HepG2 (cell line): ENCODE results near the gene SOAT1. TPM values are rescaled to one million over a fixed set of nuclear protein-coding genes. Genes with fewer than 3 reads are reported as not detected.

Experiments
- ADNP ChIP-seq: sonication (generic); formaldehyde crosslinking; IDR thresholded peaks from 2 replicates; pipeline ENCODE4 v1.4.0; 2020; ENCODE audit warnings: missing genetic modification reagents
- ATAD3A ChIP-seq: sonication (generic); formaldehyde crosslinking; IDR thresholded peaks from 2 replicates; pipeline ENCODE4 v1.4.0; 2020; ENCODE audit warnings: missing genetic modification reagents
- CEBPB ChIP-seq: IDR thresholded peaks from 2 replicates; pipeline ENCODE4 v1.6.1; 2011; ENCODE audit warnings: low read depth, low read length, improper control_type of control experiment, borderline replicate concordance
- ETV5 ChIP-seq: IDR thresholded peaks from 2 replicates; pipeline ENCODE4 v1.6.1; 2018; ENCODE audit warnings: missing biosample characterization, missing genetic modification reagents, inconsistent platforms, borderline replicate concordance
- HMG20B ChIP-seq: conservative IDR thresholded peaks from 2 replicates; pipeline ENCODE4 v1.6.1; 2016; ENCODE audit warnings: missing genetic modification reagents, missing compliant biosample characterization
- ISX ChIP-seq: sonication (generic); formaldehyde crosslinking; conservative IDR thresholded peaks from 2 replicates; pipeline ENCODE4 v1.5.0; 2020; ENCODE audit warnings: missing genetic modification reagents
- NFRKB ChIP-seq: fragments of 450-650 bp; IDR thresholded peaks from 2 replicates; pipeline ENCODE4 v1.6.1; 2017
- PHF8 ChIP-seq: sonication (generic); formaldehyde crosslinking; IDR thresholded peaks from 2 replicates; pipeline ENCODE4 v1.5.0; 2020; ENCODE audit warnings: missing genetic modification reagents
- PTBP1 ChIP-seq: fragments of 200-400 bp; formaldehyde crosslinking; IDR thresholded peaks from 2 replicates; pipeline ENCODE4 v1.6.1; 2018; ENCODE audit warnings: low read length, low read depth; ENCODE audit not compliant: poor library complexity, severe bottlenecking
- SIX4 ChIP-seq: sonication (generic); formaldehyde crosslinking; IDR thresholded peaks from 2 replicates; pipeline ENCODE4 v1.4.0; 2020; ENCODE audit warnings: missing genetic modification reagents
- SP2 ChIP-seq: sonication (generic); formaldehyde crosslinking; IDR thresholded peaks from 2 replicates; pipeline ENCODE4 v1.5.1; 2020; ENCODE audit warnings: mild to moderate bottlenecking, missing genetic modification reagents
- ZFAT ChIP-seq: sonication (generic); formaldehyde crosslinking; conservative IDR thresholded peaks from 2 replicates; pipeline ENCODE4 v1.8.1; 2023; ENCODE audit warnings: missing genetic modification reagents, inconsistent platforms
- ZNF180 ChIP-seq: sonication (generic); formaldehyde crosslinking; IDR thresholded peaks from 2 replicates; pipeline ENCODE4 v1.4.0; 2020; ENCODE audit warnings: low read depth, missing genetic modification reagents, borderline replicate concordance
- ZNF292 ChIP-seq: sonication (generic); formaldehyde crosslinking; IDR thresholded peaks from 2 replicates; pipeline ENCODE4 v1.8.1; 2022; ENCODE audit warnings: mild to moderate bottlenecking, low read depth, missing genetic modification reagents, borderline replicate concordance
- ZNF350 ChIP-seq: sonication (generic); formaldehyde crosslinking; IDR thresholded peaks from 2 replicates; pipeline ENCODE4 v1.4.0; 2020; ENCODE audit warnings: mild to moderate bottlenecking, low read depth, missing genetic modification reagents, borderline replicate concordance
- ZNF563 ChIP-seq: sonication (generic); formaldehyde crosslinking; IDR thresholded peaks from 2 replicates; pipeline ENCODE4 v1.8.0; 2022; ENCODE audit warnings: mild to moderate bottlenecking, moderate library complexity, missing genetic modification reagents
- ZNF746 ChIP-seq: sonication (generic); formaldehyde crosslinking; IDR thresholded peaks from 2 replicates; pipeline ENCODE4 v1.8.0; 2022; ENCODE audit warnings: mild to moderate bottlenecking, missing genetic modification reagents
- polyA plus RNA-seq, 8 experiments: library from polyadenylated mRNA; depleted of rRNA in 3 of 8; stranded (reverse) in 7 of 8; unstranded in 1 of 8; fragments of >200 nt; fragmentation: Illumina TruSeq in 4 of 8; extraction: Trizol in 4 of 8; gene quantifications; 2 replicates each; pipeline versions ENCODE4 v1.2.1 to v1.2.3, GENCODE V29; 2011 to 2016; ENCODE audit warnings: low read depth in 4 of 8, missing spikeins in 1 of 8, mixed read lengths in 1 of 8; ENCODE audit not compliant: insufficient read depth in 1 of 8
- total RNA-seq, 5 experiments: library from RNA; depleted of rRNA; stranded (reverse); fragments of >200 nt; fragmentation: Illumina TruSeq; extraction: Trizol; gene quantifications; 2 replicates each; pipeline ENCODE4 v1.2.3, GENCODE V29; 2016; ENCODE audit warnings: low read depth in 1 of 5
- TF ChIP-seq, protein P1 (sequence below): sonication (generic); formaldehyde crosslinking; IDR thresholded peaks from 2 replicates; pipeline ENCODE4 v1.8.1; 2023; ENCODE audit warnings: mild to moderate bottlenecking, missing genetic modification reagents
- TF ChIP-seq, protein P2 (sequence below): sonication (generic); formaldehyde crosslinking; IDR thresholded peaks from 2 replicates; pipeline ENCODE4 v1.4.0; 2020; ENCODE audit warnings: missing genetic modification reagents
- TF ChIP-seq, protein P3 (sequence below): sonication (generic); formaldehyde crosslinking; IDR thresholded peaks from 2 replicates; pipeline ENCODE4 v1.8.0; 2022; ENCODE audit warnings: mild to moderate bottlenecking, missing genetic modification reagents, moderate library complexity
- TF ChIP-seq, protein P4 (sequence below): sonication (generic); formaldehyde crosslinking; conservative IDR thresholded peaks from 2 replicates; pipeline ENCODE4 v1.4.0; 2020; ENCODE audit warnings: missing genetic modification reagents
- TF ChIP-seq, protein P5 (sequence below): IDR thresholded peaks from 2 replicates; pipeline ENCODE4 v1.6.1; 2016; ENCODE audit warnings: low read depth
- TF ChIP-seq, protein P6 (sequence below): sonication (generic); IDR thresholded peaks from 2 replicates; pipeline ENCODE4 v1.6.1; 2016; ENCODE audit warnings: low read depth, borderline replicate concordance

Gene SOAT1
- total and polyA plus RNA-seq, 2 of the 13 experiments (the other 11 are each of a cell fraction or from before 2014, with no cell fraction given): 22.3 to 52.0 TPM

DNA sequence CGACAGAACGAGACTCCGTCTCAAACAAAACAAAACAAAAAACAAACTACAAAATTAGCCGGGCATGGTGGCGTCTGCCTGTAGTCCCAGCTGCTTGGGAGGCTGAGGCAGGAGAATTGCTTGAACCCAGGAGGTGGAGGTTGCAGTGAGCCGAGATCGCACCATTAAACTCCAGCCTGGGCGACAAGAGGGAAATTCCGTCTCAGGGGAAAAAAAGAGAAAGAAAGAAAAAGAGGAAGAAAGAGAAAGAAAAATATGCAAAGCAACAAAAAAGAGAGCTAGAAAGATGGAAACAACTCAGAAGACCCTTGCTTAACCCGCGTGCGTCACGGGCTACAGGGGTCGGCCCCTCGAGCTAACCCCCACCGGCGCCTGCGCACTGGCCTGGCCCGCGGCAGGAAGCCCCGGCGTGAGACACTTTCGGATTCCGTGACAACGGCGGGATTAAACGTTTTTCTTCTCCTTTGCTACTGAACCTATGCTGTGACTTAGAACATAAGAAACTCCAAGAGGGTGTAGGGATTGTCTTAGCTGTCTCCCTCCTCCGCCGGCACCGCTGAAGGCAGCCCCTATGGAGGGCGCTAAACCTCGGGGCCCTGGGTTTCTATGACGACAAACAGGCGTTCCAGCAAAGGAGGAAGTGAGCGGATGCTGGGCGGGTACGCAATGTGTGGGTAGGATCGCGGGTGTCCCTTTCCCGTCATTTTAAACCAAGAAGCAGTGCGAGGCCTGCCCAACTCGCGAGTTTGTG is 71.9 kb downstream of the SOAT1 start, which contains the start of gene AXDND1 (continued):
- TF ChIP-seq ADNP (CRISPR knock-in tag) (no peak), ATAD3A (CRISPR knock-in tag) (no peak), PTBP1 (peak; percentile 49), NFRKB (no peak), CEBPB (peak; percentile 45; the same call in 1 of the 2 replicates), SP2 (CRISPR knock-in tag) (no peak), ETV5 (CRISPR knock-in tag) (no peak; the same call in 1 of the 2 replicates), SIX4 (CRISPR knock-in tag) (no peak), PHF8 (CRISPR knock-in tag) (peak; percentile 57), ZNF746 (CRISPR knock-in tag) (peak; percentile 54; the same call in 1 of the 2 replicates), ZFAT (CRISPR knock-in tag) (no peak), ISX (CRISPR knock-in tag) (no peak), ZNF350 (CRISPR knock-in tag) (peak; percentile 80; the same call in 1 of the 2 replicates), HMG20B (CRISPR knock-in tag) (no peak), ZNF180 (CRISPR knock-in tag) (no peak), ZNF563 (peak; percentile 56; the same call in 1 of the 2 replicates), ZNF292 (CRISPR knock-in tag) (no peak; the same call in 1 of the 2 replicates)
- TF ChIP-seq, protein P1, sequence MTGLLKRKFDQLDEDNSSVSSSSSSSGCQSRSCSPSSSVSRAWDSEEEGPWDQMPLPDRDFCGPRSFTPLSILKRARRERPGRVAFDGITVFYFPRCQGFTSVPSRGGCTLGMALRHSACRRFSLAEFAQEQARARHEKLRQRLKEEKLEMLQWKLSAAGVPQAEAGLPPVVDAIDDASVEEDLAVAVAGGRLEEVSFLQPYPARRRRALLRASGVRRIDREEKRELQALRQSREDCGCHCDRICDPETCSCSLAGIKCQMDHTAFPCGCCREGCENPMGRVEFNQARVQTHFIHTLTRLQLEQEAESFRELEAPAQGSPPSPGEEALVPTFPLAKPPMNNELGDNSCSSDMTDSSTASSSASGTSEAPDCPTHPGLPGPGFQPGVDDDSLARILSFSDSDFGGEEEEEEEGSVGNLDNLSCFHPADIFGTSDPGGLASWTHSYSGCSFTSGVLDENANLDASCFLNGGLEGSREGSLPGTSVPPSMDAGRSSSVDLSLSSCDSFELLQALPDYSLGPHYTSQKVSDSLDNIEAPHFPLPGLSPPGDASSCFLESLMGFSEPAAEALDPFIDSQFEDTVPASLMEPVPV: 0 out of 2 replicates have a peak, but pooled peaks have one; percentile 56
- TF ChIP-seq, protein P2, sequence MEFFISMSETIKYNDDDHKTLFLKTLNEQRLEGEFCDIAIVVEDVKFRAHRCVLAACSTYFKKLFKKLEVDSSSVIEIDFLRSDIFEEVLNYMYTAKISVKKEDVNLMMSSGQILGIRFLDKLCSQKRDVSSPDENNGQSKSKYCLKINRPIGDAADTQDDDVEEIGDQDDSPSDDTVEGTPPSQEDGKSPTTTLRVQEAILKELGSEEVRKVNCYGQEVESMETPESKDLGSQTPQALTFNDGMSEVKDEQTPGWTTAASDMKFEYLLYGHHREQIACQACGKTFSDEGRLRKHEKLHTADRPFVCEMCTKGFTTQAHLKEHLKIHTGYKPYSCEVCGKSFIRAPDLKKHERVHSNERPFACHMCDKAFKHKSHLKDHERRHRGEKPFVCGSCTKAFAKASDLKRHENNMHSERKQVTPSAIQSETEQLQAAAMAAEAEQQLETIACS (CRISPR knock-in tag): 0 out of 2 replicates have a peak, but pooled peaks have one; percentile 21
- TF ChIP-seq, protein P3, sequence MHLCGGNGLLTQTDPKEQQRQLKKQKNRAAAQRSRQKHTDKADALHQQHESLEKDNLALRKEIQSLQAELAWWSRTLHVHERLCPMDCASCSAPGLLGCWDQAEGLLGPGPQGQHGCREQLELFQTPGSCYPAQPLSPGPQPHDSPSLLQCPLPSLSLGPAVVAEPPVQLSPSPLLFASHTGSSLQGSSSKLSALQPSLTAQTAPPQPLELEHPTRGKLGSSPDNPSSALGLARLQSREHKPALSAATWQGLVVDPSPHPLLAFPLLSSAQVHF (CRISPR knock-in tag): no peak
- TF ChIP-seq, protein P4, sequence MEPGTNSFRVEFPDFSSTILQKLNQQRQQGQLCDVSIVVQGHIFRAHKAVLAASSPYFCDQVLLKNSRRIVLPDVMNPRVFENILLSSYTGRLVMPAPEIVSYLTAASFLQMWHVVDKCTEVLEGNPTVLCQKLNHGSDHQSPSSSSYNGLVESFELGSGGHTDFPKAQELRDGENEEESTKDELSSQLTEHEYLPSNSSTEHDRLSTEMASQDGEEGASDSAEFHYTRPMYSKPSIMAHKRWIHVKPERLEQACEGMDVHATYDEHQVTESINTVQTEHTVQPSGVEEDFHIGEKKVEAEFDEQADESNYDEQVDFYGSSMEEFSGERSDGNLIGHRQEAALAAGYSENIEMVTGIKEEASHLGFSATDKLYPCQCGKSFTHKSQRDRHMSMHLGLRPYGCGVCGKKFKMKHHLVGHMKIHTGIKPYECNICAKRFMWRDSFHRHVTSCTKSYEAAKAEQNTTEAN (CRISPR knock-in tag): no peak
- TF ChIP-seq, protein P5, sequence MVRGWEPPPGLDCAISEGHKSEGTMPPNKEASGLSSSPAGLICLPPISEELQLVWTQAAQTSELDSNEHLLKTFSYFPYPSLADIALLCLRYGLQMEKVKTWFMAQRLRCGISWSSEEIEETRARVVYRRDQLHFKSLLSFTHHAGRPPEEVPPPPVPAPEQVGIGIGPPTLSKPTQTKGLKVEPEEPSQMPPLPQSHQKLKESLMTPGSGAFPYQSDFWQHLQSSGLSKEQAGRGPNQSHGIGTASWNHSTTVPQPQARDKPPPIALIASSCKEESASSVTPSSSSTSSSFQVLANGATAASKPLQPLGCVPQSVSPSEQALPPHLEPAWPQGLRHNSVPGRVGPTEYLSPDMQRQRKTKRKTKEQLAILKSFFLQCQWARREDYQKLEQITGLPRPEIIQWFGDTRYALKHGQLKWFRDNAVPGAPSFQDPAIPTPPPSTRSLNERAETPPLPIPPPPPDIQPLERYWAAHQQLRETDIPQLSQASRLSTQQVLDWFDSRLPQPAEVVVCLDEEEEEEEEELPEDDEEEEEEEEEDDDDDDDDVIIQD (CRISPR knock-in tag): peak; percentile 10; the same call in 1 of the 2 replicates
- TF ChIP-seq, protein P6, sequence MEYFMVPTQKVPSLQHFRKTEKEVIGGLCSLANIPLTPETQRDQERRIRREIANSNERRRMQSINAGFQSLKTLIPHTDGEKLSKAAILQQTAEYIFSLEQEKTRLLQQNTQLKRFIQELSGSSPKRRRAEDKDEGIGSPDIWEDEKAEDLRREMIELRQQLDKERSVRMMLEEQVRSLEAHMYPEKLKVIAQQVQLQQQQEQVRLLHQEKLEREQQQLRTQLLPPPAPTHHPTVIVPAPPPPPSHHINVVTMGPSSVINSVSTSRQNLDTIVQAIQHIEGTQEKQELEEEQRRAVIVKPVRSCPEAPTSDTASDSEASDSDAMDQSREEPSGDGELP: no peak
